Measurements from ENCODE around the gene ADRM1.

The ADRM1 gene

DNA sequence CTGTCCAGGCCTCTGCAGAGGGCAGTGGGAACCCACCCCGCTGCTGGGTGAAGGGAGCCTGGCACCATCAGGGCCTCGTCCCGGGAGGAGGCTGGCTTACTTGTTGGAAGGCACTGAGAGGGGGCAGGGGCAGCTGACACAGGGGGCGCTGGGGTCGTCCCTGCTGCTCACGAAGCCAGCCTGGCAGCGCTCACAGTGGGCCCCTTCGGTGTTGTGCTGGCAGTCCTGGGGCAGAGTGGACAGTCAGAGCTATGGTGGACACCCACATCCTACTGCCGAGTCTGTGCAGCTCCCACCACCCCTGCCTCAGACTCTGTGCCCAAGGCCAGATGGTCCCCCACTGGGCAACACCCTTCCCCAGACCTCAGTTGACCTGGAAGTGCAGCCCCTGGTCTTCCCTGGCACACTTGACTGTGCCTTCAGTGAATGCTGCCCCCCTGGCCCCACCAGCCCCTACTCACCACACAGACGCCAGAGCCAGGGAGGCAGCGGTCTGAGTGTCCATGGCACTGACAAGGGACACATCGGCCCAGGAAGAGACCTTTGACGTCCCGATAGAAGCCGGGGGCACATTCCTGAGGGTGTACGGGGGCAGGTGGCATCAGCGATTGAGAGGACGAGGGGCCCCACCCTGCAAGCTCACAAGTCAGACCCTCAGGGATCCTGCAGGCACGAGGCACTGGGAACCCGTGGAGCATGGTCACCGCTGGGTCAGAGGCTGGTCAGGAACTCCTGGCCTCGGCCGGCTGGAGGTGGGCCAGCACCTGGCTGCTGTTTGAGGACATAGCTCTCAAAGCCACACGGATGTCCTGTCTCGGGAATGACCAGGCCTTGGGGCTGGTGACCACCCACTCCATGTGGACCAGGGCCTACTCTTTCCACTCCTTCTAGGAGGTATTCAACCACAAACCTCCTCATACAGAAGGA lies 21.4 kb downstream of the ADRM1 start:
- DNase-seq (ENCODE audit: low read depth, low spot score), result no peak

DNA sequence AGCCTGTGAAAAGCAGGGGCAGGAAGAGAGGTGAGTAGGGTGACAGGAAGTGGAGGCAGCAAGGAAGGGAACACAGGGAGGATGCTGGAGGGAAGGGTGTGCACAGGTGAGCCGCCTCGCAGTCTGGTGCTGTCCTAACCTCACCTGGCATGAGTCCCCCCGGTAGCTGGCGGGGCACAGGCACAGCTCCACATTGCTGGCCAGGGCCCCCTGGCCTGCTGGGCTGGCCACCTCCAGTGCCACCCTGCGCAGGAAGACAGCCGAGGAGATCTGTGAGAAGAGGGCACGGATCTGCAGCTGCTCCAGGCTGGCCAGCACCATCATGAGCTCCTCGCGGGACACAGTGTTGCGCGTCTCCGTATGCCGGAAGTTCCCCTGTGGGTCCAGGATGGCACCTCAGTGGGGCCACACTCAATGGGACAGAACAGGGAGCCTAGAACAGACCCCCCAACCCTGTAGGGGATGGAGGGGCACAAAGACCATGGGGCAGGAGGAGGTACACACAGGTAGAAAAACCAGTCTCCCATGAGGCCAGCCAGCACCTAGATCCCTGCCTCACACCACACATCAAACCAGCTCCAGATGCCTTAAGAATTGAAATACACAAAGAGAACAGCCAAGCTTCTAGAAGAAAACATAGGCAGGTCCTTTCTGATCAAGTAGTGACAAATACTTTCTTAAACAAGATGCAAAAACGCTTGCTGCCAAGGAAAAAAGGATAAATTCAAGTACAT lies 22.5 kb downstream of the ADRM1 start:
- no peak for DNase-seq (ENCODE audit: low read depth, low spot score)

DNA sequence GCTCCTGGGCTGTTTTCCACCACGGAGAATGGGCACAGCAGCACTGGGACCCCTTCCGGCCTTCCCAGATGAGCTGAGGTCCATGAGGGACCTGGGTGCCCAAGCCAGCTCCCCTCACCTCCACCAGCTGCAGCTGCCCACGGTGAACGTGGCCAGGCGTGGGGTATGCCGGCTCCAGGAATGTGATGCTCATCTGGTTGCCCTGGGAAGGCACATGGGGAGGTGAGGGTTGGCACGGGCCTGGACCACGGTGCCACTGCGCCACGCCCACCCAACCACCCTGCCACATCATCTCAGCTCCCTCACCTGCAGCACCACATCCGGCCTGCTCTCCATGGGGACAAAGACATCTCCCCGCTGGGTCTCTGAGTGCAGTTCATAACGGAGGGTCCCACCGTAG lies 23.8 kb downstream of the ADRM1 start:
- no peak for DNase-seq (ENCODE audit: low read depth, low spot score)

DNA sequence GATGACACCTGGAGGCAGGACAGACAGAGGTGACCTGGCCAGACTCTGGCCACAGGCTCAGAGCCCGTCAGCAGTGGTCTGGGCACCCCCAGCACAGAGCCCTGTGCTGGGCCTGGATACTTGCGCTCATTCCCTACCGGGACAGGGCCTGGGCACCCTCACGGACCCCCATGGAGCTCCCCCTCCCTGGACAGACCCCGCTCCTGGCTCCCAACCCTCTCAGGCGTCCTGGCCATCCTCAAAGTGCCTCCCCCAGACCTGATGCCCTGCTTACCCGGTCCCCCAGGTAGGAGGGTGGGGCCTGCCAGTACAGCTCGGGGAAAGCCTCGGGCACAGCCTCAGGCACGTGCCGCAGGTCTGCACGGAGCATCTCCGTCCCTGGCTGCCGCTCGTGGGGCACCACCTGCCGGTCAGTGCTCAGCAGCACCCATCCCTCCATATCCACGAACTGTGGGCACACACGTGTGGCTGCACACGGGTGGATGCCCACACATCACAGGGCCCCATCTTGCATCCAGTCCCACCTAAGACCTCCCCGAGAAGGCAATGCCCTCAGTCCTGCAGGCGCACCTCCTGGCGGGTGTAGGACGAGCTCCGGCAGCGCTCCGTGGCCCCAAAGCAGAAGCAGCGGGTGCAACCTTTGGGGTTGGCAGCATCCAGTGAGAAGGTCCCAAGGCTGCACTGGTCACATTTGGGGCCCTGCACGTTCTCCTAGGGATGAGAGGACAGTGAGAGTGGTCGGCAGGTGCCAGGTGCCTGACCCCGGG lies 24.3 kb downstream of the ADRM1 start:
- no peak for DNase-seq (ENCODE audit: low read depth, low spot score)

DNA sequence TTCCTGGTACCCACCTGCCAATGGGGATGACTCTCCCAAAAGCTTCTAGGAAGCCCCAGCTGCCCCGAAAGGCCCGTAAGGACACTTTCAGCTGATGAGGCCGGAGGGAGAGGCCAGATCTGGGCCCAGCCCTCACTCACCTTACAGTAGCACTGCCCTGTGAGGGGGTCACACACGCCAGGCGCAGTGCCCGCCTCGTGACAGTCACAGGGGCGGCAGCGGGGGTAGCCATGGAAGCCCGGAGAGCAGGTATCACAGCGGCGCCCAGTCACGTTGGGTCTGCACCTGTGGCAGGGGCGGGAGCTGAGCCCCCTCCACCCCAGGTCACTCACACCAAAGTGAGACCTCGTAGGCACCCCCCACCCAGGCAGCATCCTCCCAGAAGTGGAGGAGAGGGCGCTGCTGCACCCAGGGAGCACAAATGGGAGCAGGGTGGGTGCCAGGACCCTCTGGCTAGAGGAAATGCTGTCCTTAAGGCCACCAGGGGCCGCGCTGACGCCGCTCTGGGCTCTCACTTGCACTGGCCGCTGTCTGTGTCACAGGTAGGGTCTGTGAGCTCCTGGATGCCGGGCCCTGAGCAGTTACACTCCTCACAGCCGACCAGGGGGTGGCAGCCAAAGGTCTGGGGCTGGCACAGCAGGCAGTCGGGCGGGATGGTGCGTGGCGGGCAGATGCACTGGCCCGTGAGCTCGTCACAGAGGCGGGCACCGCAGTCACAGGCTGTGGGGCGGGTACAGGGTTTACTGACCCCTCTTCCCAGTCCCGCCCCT lies 25.1 kb downstream of the ADRM1 start:
- no peak for DNase-seq (ENCODE audit: low read depth, low spot score)

DNA sequence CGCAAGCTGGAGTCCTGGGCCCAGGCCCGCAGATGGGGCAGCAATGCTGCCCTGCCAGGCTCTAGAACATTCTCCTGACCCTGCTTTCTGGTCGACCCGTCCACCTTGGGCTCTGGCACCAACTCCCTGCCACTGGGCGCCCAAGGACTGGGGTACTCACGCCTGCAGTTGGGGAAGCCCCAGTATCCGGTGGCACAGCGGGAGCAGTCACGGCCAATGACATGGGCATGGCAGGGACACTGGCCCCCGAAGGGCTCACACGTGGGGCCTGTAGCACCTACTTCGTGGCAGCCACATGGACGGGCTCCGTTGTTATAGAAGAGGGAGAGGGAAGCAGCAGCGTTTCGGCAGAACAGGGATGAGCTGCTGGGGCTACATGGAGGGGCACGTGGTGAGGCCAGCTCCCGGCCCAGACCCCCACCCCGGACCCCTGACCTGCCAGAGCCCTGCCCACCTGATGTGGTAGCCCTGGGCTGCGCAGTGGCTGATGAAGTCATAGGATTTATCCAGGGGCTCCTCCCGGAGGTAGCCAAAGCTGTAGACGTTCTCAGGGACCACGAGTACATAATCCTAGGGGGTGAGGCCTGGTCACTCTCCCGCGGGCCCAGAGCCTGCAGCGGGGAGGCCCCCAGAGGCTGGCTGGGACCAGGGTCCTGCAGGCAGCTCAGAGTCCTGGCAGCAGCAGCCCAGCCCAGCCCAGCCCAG lies 26.0 kb downstream of the ADRM1 start:
- DNase-seq (ENCODE audit: low read depth, low spot score), result no peak

DNA sequence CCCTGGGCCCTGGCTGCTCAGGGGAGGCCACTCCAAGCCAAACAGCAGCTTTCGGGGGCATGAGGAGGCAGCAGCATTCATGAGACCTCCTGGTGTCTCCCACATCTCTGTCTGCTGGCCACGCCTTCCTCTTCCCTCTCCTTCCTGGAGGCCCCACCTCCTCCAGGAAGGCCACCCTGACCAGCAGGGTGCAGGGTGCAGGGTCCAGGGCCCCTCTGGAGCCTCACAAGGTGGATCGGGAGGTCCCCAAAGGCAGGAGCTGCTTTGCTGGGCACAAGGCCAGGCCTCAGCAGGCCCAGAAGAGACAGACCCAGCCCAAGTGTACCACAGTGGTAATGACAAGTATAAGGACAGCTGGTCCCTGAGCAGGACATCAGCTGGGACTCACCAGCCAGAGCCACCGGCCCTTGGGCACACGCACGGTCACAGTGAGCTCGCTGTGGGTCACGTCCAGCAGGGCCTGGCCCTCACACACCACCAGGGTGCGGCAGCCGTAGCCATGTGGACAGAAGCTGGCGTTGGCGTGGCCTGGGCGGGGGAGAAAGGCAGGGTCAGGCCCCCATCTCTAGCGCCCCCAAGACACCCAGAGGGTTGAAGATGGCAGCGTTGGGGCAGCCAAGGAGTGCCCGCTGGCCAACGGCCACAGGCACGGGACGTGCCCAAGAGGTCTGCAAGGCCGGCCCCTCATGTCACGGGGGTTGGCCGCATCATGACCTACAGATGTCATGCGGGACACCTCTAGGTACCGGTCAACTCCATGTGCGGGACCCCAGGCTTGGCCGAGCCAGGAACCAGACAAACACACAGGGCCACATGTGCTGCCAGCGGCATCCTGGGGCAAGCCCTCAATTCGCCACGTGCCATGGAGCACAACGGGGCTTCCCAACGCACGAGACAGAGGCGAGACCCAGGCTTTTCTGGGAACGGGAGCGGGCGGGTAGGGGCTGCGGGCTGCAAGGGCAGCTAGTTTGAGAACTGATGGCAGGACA lies 26.9 kb downstream of the ADRM1 start:
- no peak for DNase-seq (ENCODE audit: low read depth, low spot score)

DNA sequence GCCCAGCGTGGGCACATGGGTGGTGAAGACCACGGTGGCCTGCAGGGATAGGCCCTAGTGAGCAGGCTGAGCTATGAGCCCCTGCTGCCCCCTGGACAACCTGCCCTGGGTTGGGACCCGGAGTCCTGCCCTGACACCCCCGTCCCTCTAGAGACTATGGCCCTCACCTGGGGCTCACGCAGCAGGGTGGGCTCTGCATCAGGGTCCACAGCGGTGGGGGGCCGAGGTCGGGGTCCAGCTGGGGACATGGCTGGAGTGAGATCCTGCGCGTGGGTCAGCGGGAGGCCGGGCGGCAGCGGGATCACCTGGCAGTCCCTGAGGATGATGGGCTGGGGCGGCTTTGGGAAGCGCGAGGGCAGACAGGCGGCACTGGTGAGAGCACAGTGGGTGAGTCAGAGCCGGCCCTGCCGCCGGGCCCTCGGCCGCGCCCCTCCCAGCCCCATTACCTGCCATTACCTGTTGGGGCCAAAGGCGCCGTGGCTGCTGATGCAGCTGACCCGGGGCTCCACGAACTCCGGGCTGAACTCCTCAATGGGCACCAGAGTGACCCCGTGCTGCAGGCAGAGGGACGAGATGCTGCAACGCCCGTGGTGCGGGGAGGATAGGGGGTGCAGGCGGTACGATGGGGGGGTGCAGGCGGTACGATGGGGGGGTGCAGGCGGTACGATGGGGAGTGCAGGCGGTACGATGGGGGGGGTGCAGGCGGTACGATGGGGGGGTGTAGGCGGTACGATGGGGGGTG lies 27.9 kb downstream of the ADRM1 start:
- no peak for DNase-seq (ENCODE audit: low read depth, low spot score)

DNA sequence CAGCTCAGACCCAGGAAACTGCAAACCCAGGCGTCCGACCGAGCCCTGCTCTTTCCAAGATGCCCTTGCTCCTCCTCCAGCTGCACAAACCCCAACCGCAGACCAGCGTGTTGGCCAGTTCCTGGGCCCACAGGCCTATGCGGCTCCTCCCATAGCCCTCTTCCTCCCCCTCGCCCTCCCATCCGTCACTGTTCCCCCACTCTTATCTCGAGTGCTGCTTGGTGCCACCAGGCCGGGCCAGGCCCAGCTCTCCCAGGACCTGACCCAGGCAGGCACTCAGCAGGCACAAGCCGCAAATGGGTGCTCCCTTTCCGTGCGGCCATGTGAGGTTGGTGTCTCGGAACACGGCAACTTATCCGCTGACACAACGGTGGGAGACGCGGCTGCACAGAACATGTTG lies 28.6 kb downstream of the ADRM1 start:
- DNase-seq (ENCODE audit: low read depth, low spot score), result no peak

DNA sequence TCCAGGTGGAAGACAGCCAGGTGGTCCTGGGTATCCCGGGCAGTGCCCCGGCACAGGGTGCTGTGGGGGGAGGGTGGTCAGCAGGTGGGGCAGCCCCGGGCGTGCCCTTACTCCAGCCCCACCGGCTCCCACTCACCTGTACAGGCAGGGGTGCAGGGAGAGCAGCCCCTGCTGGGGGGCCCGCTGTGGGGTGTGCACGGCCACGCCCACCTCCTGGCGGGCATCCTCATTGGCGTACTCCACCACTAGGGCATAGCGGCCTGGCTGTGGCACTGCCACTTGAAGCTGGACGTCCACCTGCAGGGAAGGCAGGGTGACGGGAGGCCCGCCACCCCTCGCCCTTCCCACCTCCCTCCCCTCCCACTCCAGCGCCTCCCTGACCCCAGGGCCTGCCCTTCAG lies 29.6 kb downstream of the ADRM1 start:
- DNase-seq (ENCODE audit: low read depth, low spot score), result no peak

DNA sequence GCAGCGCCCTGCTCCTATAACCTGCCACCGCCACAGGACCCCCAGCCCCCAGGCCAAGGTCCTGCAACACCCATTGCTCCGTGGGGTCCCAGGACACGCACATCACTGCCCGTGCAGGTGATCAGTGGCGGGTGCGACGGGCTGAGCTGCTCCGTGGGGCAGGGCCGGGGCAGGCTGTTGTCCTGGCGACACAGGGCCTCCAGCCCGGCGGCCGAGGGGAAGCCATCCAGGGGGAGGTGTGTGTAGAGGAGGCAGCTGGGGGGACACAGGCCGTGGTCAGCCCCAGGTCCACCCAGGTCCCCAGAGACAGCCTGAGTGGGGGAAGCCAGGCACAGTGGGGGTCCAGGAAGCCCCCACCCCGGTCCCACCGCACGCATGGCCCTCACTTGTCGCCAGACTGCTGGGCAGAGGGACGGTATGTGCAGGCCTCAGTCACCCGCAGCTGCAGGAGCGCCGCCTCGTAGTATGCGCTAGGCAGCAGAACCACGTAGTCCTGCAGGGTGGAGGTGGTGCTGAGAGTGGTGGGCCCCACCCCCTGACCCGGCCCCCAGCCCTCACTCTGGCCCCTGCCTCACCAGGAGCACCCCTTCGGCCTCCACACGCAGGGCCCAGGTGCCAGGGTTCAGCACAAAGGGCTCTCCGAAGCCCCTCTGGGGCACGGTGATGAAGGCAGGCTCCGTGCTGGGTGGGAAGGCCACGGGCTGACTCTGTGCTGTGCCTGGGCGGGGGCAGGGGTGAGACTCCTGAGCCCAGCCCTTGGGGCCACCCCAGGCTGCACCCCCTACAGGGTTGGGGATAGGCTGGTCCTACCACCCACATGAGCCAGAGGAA lies 30.4 kb downstream of the ADRM1 start:
- no peak for DNase-seq (ENCODE audit: low read depth, low spot score)

DNA sequence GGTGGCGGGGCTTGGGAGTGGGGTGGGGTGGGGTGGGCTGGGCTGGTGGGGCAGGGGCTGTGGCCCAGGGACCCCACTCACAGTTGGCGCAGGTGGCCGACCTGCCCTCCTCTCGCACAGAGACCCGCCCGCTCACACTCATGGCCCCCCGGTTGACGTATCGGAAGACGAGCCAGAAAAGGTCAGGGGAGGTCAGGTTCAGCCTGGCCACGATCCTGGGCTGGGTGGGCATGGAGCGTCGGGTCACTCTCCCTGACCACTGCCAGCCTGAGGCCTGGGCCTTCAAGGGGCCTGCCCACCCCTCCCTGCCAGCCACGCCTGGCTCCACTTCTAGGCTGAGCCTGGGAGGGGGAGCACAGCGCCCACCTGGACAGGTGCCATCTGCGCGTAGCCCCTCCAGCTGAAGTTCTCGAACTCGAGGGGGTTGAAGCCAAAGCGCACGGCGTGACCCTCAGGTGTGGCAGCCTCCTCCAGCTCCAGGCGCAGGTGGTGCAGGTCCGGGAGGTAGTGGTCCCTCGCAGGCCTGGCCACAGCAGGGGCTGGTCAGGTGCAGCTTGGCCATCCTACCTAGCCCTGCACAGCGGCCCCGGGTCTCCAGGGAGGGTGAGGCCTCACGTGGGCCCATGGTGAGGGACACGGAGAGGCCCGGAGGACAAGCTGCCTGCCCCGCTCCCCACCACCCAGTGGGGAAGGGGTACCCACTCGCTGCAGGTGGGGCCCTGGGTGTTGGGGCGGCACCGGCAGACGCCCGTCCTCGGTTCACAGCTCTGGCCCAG lies 31.2 kb downstream of the ADRM1 start:
- no peak for DNase-seq (ENCODE audit: low read depth, low spot score)

DNA sequence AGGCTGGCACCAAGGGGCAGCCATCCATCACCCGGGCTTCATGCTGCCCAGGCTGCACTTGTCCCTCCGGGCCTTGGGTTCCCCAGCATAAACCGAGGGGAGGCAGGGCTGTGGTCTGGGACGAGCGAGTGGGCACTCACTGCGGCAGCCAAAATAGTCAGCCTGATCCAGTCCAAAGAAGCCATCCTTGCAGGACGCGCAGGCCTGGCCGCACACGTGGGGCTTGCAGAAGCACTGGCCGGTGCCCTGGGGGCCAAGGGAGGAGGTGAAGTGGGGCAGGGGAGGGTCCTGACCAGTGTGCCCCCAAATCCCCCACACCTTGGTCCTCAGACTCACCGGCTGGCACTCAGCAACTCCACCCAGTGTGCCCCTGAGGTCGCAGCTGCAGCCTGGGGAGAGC lies 32.1 kb downstream of the ADRM1 start:
- DNase-seq (ENCODE audit: low read depth, low spot score), result no peak

DNA sequence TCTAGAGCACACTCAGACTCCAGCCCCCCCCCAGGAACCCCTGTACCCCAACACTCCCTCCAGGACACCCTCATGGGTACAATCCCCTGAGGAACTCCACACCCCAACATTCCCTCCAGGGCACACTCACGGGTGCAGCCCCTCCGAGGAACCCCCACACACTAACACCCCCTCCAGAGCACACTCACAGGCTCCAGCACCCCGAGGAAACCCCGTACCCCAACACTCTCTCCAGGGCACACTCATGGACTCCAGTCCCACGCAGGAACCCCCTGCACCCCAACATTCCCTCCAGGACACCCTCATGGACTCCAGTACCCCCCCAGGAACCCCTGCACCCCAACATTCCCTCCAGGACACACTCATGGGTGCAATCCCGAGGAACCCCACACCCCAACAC lies 32.7 kb downstream of the ADRM1 start:
- no peak for DNase-seq (ENCODE audit: low read depth, low spot score)

DNA sequence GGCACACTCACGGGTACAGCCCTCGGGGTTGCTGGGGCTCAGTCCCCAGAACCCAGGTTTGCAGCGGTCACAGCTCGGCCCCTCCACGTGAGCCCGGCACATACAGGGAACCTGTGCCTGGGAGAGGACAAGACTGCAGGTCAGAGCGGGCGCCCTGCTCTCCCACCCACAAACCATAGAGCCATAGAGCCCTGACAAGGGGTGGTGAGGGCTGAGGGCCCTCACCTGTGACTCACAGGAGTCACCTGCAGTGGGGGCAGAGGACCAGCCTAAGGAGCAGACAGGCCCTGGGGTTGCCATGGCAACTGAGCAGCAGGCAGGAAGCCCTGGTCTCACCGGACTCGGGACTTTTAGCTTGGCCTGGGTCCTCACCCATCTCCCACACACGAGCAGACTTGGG lies 33.5 kb downstream of the ADRM1 start:
- DNase-seq (ENCODE audit: low read depth, low spot score), result no peak

DNA sequence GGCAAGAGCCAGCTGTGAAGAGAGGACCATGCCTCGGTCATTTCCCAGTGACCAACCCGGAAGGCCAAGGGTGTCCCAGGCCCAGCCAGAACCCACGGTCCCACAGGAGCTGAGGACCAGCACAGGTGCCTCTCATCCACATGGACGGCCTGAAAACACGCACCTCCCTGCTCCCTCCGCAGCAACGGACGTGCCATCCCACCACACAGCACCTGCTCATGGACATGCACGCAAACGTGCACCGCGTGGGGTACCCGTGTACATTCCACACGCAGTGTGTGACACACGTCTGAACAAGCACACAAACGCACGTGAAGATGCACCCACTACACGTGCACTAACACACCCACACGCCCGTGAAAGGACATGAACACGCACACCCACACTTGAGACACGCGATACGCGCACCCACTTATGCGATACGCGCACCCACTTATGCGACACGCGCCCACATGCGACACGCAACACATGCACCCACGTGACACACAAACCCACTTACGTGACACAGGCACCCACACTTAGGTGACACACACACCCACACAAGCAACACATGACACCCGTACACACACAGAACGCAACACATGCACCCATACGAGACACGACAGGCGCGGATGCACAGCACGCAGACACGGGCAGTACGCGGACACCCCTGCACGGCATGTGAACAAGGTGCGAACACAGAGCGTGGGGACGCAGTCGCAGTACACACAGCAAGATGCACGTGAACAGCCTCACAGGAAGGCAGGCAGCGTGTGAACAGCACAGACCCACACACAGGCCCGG lies 34.2 kb downstream of the ADRM1 start:
- no peak for DNase-seq (ENCODE audit: low read depth, low spot score)
